HepG2 (cell line): ENCODE results near the gene ANKRD49. TPM values are rescaled to one million over a fixed set of nuclear protein-coding genes. Genes with fewer than 3 reads are reported as not detected.

ENCODE experiments used
- ARHGAP35 ChIP-seq: sonication (generic); formaldehyde crosslinking; IDR thresholded peaks from 2 replicates; pipeline ENCODE4 v1.9.0; 2022; ENCODE audit warnings: mild to moderate bottlenecking, inconsistent platforms, moderate library complexity, missing genetic modification reagents, borderline replicate concordance
- CHD4 ChIP-seq: fragments of 200-600 bp; sonication (generic); IDR thresholded peaks from 2 replicates; pipeline ENCODE4 v1.7.0; 2017; ENCODE audit warnings: mild to moderate bottlenecking, low read length, borderline replicate concordance
- ELF4 ChIP-seq: sonication (generic); formaldehyde crosslinking; IDR thresholded peaks from 2 replicates; pipeline ENCODE4 v1.5.0; 2020; ENCODE audit warnings: missing genetic modification reagents, mild to moderate bottlenecking, moderate library complexity, borderline replicate concordance
- ERF ChIP-seq: IDR thresholded peaks from 2 replicates; pipeline ENCODE4 v1.6.1; 2018; ENCODE audit warnings: missing biosample characterization, missing genetic modification reagents
- FOXK2 ChIP-seq: fragments of 450-650 bp; IDR thresholded peaks from 2 replicates; pipeline ENCODE4 v1.6.1; 2016
- GABPB1 ChIP-seq: IDR thresholded peaks from 2 replicates; pipeline ENCODE4 v1.6.1; 2016; ENCODE audit warnings: mild to moderate bottlenecking, missing genetic modification reagents, moderate library complexity, missing compliant biosample characterization
- GATAD1 ChIP-seq: IDR thresholded peaks from 2 replicates; pipeline ENCODE4 v1.6.1; 2016; ENCODE audit warnings: missing genetic modification reagents, missing compliant biosample characterization
- MAZ ChIP-seq, 2 experiments: sonication (generic) in 1 of 2; formaldehyde crosslinking in 1 of 2; IDR thresholded peaks; 2 replicates each; pipeline versions ENCODE4 v1.5.0 to v1.6.1; 2012 to 2020; ENCODE audit warnings: low read depth in 2 of 2, mild to moderate bottlenecking in 2 of 2, borderline replicate concordance in 1 of 2, improper control_type of control experiment in 1 of 2, low read length in 1 of 2, missing genetic modification reagents in 1 of 2, moderate library complexity in 1 of 2
- MIER2 ChIP-seq: IDR thresholded peaks from 2 replicates; pipeline ENCODE4 v1.6.1; 2016; ENCODE audit warnings: missing biosample characterization, missing genetic modification reagents
- NBN ChIP-seq: fragments of 450-650 bp; conservative IDR thresholded peaks from 2 replicates; pipeline ENCODE4 v1.6.1; 2017
- PHF20 ChIP-seq: sonication (generic); formaldehyde crosslinking; IDR thresholded peaks from 2 replicates; pipeline ENCODE4 v1.5.0; 2020; ENCODE audit warnings: mild to moderate bottlenecking, missing genetic modification reagents
- PRDM10 ChIP-seq: sonication (generic); formaldehyde crosslinking; IDR thresholded peaks from 2 replicates; pipeline ENCODE4 v1.4.0; 2020; ENCODE audit warnings: low read depth, missing genetic modification reagents
- TARDBP ChIP-seq: sonication (generic); formaldehyde crosslinking; IDR thresholded peaks from 2 replicates; pipeline ENCODE4 v1.8.0; 2022; ENCODE audit warnings: mild to moderate bottlenecking, missing genetic modification reagents
- ZMAT3 ChIP-seq: sonication (generic); formaldehyde crosslinking; conservative IDR thresholded peaks from 2 replicates; pipeline ENCODE4 v1.7.0; 2021; ENCODE audit warnings: missing genetic modification reagents
- ZNF414 ChIP-seq: sonication (generic); formaldehyde crosslinking; IDR thresholded peaks from 2 replicates; pipeline ENCODE4 v1.5.0; 2020; ENCODE audit warnings: missing genetic modification reagents
- ZNF451 ChIP-seq: sonication (generic); formaldehyde crosslinking; IDR thresholded peaks from 2 replicates; pipeline ENCODE4 v1.5.0; 2020; ENCODE audit warnings: mild to moderate bottlenecking, missing genetic modification reagents
- ZSCAN30 ChIP-seq: sonication (generic); formaldehyde crosslinking; IDR thresholded peaks from 2 replicates; pipeline ENCODE4 v1.5.0; 2020; ENCODE audit warnings: mild to moderate bottlenecking, missing genetic modification reagents
- polyA plus RNA-seq, 8 experiments: library from polyadenylated mRNA; depleted of rRNA in 3 of 8; stranded (reverse) in 7 of 8; unstranded in 1 of 8; fragments of >200 nt; fragmentation: Illumina TruSeq in 4 of 8; extraction: Trizol in 4 of 8; gene quantifications; 2 replicates each; pipeline versions ENCODE4 v1.2.1 to v1.2.3, GENCODE V29; 2011 to 2016; ENCODE audit warnings: low read depth in 4 of 8, missing spikeins in 1 of 8, mixed read lengths in 1 of 8; ENCODE audit not compliant: insufficient read depth in 1 of 8
- total RNA-seq, 5 experiments: library from RNA; depleted of rRNA; stranded (reverse); fragments of >200 nt; fragmentation: Illumina TruSeq; extraction: Trizol; gene quantifications; 2 replicates each; pipeline ENCODE4 v1.2.3, GENCODE V29; 2016; ENCODE audit warnings: low read depth in 1 of 5
- TF ChIP-seq, protein P1 (sequence below): sonication (generic); formaldehyde crosslinking; IDR thresholded peaks from 2 replicates; pipeline ENCODE4 v1.4.0; 2020; ENCODE audit warnings: missing genetic modification reagents
- TF ChIP-seq, protein P2 (sequence below): sonication (generic); formaldehyde crosslinking; IDR thresholded peaks from 2 replicates; pipeline ENCODE4 v1.8.1; 2023; ENCODE audit warnings: mild to moderate bottlenecking, moderate library complexity, missing genetic modification reagents
- TF ChIP-seq, protein P3 (sequence below): sonication (generic); formaldehyde crosslinking; IDR thresholded peaks from 2 replicates; pipeline ENCODE4 v1.5.0; 2020; ENCODE audit warnings: mild to moderate bottlenecking, missing genetic modification reagents, moderate library complexity

The ANKRD49 gene
- total and polyA plus RNA-seq, 2 of the 13 experiments (the other 11 are each of a cell fraction or from before 2014, with no cell fraction given): 14.2 to 14.3 TPM

GRCh38 chr11:94494126-94494680, 419 bp downstream of the ANKRD49 start (continued):
- peak; percentile 90 for TF ChIP-seq PRDM10 (CRISPR knock-in tag)
- TF ChIP-seq ZMAT3 (CRISPR knock-in tag): 0 out of 2 replicates have a peak, but pooled peaks have one; percentile 59
- TF ChIP-seq TARDBP (CRISPR knock-in tag): no peak
- TF ChIP-seq PHF20 (CRISPR knock-in tag): peak; percentile 17; the same call in 1 of the 2 replicates
- TF ChIP-seq MIER2 (CRISPR knock-in tag): no peak
- TF ChIP-seq, protein P1, sequence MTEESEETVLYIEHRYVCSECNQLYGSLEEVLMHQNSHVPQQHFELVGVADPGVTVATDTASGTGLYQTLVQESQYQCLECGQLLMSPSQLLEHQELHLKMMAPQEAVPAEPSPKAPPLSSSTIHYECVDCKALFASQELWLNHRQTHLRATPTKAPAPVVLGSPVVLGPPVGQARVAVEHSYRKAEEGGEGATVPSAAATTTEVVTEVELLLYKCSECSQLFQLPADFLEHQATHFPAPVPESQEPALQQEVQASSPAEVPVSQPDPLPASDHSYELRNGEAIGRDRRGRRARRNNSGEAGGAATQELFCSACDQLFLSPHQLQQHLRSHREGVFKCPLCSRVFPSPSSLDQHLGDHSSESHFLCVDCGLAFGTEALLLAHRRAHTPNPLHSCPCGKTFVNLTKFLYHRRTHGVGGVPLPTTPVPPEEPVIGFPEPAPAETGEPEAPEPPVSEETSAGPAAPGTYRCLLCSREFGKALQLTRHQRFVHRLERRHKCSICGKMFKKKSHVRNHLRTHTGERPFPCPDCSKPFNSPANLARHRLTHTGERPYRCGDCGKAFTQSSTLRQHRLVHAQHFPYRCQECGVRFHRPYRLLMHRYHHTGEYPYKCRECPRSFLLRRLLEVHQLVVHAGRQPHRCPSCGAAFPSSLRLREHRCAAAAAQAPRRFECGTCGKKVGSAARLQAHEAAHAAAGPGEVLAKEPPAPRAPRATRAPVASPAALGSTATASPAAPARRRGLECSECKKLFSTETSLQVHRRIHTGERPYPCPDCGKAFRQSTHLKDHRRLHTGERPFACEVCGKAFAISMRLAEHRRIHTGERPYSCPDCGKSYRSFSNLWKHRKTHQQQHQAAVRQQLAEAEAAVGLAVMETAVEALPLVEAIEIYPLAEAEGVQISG (CRISPR knock-in tag): no peak
- 0 out of 2 replicates have a peak, but pooled peaks have one; percentile 4 for TF ChIP-seq ELF4
- TF ChIP-seq GABPB1 (CRISPR knock-in tag): peak; percentile 54; the same call in 1 of the 2 replicates
- peak; percentile 74; the same call in 1 of the 2 replicates for TF ChIP-seq ZNF451 (CRISPR knock-in tag)
- TF ChIP-seq ERF: peak; percentile 8; the same call in 1 of the 2 replicates
- TF ChIP-seq, protein P2, sequence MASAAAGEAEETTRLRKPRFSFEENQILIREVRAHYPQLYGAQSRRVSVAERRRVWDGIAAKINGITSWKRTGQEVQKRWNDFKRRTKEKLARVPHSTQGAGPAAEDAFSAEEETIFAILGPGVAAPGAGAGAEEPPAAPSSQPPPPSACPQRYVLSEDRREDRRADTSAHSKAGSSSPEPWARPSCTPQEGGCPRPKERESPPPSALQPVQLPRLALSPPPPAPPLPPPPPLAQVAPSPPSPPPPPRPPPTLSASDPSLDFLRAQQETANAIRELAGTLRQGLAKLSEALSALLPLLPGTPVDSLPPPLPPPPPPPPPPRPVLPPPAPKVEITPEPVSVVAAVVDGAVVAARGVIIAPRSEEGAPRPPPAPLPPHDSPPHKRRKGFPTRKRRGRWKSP (CRISPR knock-in tag): no peak
- TF ChIP-seq FOXK2: no peak
- TF ChIP-seq, protein P3, sequence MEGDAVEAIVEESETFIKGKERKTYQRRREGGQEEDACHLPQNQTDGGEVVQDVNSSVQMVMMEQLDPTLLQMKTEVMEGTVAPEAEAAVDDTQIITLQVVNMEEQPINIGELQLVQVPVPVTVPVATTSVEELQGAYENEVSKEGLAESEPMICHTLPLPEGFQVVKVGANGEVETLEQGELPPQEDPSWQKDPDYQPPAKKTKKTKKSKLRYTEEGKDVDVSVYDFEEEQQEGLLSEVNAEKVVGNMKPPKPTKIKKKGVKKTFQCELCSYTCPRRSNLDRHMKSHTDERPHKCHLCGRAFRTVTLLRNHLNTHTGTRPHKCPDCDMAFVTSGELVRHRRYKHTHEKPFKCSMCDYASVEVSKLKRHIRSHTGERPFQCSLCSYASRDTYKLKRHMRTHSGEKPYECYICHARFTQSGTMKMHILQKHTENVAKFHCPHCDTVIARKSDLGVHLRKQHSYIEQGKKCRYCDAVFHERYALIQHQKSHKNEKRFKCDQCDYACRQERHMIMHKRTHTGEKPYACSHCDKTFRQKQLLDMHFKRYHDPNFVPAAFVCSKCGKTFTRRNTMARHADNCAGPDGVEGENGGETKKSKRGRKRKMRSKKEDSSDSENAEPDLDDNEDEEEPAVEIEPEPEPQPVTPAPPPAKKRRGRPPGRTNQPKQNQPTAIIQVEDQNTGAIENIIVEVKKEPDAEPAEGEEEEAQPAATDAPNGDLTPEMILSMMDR (CRISPR knock-in tag): 0 out of 2 replicates have a peak, but pooled peaks have one; percentile 5
- TF ChIP-seq MAZ (IDR thresholded peaks at IDR 0.05; ENCODE audit: borderline replicate concordance, low read depth, low read length): no peak
- TF ChIP-seq MAZ (CRISPR knock-in tag; IDR thresholded peaks at IDR 0.05; ENCODE audit: low read depth): 0 out of 2 replicates have a peak, but pooled peaks have one; percentile 8
- no peak for TF ChIP-seq ARHGAP35 (CRISPR knock-in tag)
- TF ChIP-seq CHD4: no peak
- no peak for TF ChIP-seq NBN
- no peak; the same call in 1 of the 2 replicates for TF ChIP-seq GATAD1 (CRISPR knock-in tag)
- no peak for TF ChIP-seq ZNF414 (CRISPR knock-in tag)
- TF ChIP-seq ZSCAN30 (CRISPR knock-in tag): no peak
